Measurements from ENCODE around the gene RBPJL.

Gene RBPJL

GRCh38 chr20:45362804-45363610 is 56.4 kb downstream of the RBPJL start, which contains the start of gene SYS1:
Gene SYS1 (plus strand): TSS chr20:45363156. CDS start chr20:45363532, 376 bp downstream.
- DNase-seq (ENCODE audit: low spot score), result peak; percentile 92

GRCh38 chr20:45363611-45364492 is 57.2 kb downstream of the RBPJL start:
- DNase-seq (ENCODE audit: low spot score), result no peak

- no peak for DNase-seq (ENCODE audit: low spot score)
Measured at GRCh38 chr20:45365444-45365970, 58.9 kb downstream of the RBPJL start.

DNA sequence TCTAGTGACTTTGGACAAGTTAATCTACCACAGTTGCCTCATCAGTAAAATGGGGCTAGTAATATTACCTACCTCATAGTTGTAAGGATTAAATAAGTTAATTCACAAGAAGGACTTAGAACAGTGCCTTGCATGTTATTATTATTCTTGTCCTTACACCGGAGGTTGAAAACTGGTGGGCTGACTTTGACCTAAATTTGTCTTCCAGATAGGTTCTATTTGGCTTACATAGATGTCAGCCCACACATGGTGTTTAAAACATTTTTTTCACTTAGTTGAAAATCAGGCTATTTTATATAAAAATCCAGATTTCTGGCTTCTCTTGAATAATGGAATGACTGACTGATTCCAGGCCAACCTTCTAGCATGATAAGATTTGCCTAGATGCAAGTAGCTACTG is 59.6 kb downstream of the RBPJL start:
- no peak for DNase-seq (ENCODE audit: low spot score)

DNA sequence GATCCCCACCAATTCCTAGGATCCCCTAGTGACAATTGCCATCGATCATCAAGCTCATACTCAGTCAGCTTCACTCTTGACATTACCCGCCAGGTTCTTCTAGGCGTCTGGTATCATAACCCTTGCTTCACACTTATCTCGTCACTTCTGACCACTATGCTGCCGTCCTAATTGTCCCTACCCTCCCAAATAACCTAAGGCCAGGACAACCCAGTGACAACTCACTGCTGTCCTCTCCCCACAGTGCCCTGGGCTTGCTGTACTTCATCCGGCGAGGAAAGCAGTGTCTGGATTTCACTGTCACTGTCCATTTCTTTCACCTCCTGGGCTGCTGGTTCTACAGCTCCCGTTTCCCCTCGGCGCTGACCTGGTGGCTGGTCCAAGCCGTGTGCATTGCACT is 60.0 kb downstream of the RBPJL start:
- no peak for DNase-seq (ENCODE audit: low spot score)

GRCh38 chr20:45367126-45367525 is 60.5 kb downstream of the RBPJL start:
- DNase-seq (ENCODE audit: low spot score), result no peak
